ENCODE measurements around the gene ZNF143.
A peak's percentile ranks its signal among the peaks of the same experiment; 100 is the strongest.
"Not testable (repeated sequence)": the region's sequence is repeated elsewhere in the genome, so short reads cannot be mapped to it uniquely, and the experiment has no call there.

The ZNF143 gene

GRCh38 chr11:9473408-9473807 is 12.6 kb downstream of the ZNF143 start:
- no peak for FAIRE-seq
- TF ChIP-seq POLR2A (IDR thresholded peaks at IDR 0.05; ENCODE audit: low read depth, low read length): no peak
- no peak for DNase-seq (ENCODE audit: insufficient read length, low spot score)

DNA sequence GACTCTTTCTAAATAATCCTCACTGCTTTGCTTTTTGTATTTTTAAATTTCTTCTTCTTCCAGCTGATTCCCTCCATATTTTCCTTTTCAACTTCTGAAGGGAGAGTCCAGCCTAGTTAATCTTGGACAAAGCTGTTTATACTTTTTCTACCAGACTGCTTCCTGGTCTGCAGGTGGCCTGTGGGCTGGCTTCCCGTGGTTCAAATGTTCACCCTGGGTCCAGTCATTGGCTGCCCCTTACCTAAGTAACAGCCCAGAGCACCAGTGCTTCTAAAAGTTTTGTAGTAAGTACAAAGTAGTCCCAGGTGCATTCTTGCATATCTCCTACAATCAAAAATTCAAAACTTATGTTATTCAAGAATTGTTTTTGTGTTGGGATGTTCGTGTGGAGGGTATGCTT is 19.1 kb downstream of the ZNF143 start:
- FAIRE-seq (no peak), DNase-seq (ENCODE audit: insufficient read length, low spot score) (no peak)
- TF ChIP-seq POLR2A (IDR thresholded peaks at IDR 0.05; ENCODE audit: low read depth, low read length): no peak

GRCh38 chr11:9489080-9489765 is 28.4 kb downstream of the ZNF143 start:
- TF ChIP-seq POLR2A (IDR thresholded peaks at IDR 0.05; ENCODE audit: low read depth, low read length): no peak
- FAIRE-seq: peak; percentile 70
- peak; percentile 35 for DNase-seq (ENCODE audit: insufficient read length, low spot score)

DNA sequence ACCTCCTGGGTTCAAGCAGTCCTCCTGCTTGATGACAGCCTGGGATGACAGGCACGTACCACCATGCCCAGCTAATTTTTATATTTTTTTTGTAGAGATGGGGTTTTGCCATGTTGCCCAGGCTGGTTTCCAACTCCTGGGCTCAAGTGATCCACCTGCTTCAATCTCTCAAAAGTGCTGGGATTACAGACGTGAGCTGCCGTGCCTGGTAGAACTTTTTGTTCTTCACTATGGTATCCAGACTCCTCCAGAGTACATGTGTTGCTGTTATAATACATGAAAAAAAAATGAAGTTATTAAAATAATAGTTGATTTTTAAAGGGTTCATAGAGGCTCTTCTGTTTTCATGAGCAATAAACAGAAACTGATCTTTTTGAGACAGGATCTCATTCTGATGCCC is 29.6 kb downstream of the ZNF143 start:
- DNase-seq (ENCODE audit: insufficient read length, low spot score): no peak
- TF ChIP-seq POLR2A (IDR thresholded peaks at IDR 0.05; ENCODE audit: low read depth, low read length): no peak
- no peak for FAIRE-seq

GRCh38 chr11:9493492-9493891 is 32.7 kb downstream of the ZNF143 start:
- TF ChIP-seq POLR2A (IDR thresholded peaks at IDR 0.05; ENCODE audit: low read depth, low read length): no peak
- FAIRE-seq: no peak
- DNase-seq (ENCODE audit: insufficient read length, low spot score): no peak

GRCh38 chr11:9494316-9494715 is 33.5 kb downstream of the ZNF143 start:
- no peak for DNase-seq (ENCODE audit: insufficient read length, low spot score)
- no peak for TF ChIP-seq POLR2A (IDR thresholded peaks at IDR 0.05; ENCODE audit: low read depth, low read length)
- no peak for FAIRE-seq

- no peak for TF ChIP-seq POLR2A (IDR thresholded peaks at IDR 0.05; ENCODE audit: low read depth, low read length)
- FAIRE-seq: no peak
Measured at GRCh38 chr11:9495803-9496514, 35.1 kb downstream of the ZNF143 start.

DNA sequence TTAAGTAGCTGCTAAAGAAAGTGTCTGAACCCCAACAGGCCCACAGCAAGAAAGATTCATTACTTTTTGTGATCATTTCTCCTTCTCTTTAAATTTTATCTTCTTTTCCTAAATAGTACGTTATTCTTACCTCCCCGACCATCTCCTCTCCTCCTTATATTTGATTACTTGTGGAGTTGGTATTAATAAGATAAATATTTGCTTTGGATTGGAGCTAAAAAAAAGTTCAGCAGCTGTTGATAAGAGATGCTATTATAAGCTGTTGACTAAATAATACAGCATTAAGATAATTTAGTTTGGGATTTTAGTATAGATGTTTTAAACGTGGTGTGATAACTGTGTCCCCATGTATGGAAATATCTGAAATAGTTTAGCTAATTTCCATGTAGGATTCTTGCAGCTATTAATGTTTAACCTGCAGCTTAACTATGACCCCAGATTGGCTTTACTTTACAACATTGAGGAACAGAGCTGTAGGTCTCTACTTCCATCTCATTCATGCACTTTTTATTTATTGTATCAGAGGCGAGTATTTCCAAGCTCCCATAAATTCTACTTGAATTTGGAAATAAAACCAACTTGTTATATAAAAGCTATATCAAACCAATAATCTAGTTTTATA is 37.8 kb downstream of the ZNF143 start:
- DNase-seq (ENCODE audit: insufficient read length, low spot score) (no peak), FAIRE-seq (no peak)
- TF ChIP-seq POLR2A (IDR thresholded peaks at IDR 0.05; ENCODE audit: low read depth, low read length): no peak

More at GRCh38 chr11:9495803-9496514, 35.1 kb downstream of the ZNF143 start:
- no peak for DNase-seq (ENCODE audit: insufficient read length, low spot score)

- peak; percentile 95 for FAIRE-seq
- peak; percentile 46 for DNase-seq (ENCODE audit: insufficient read length, low spot score)
- no peak for TF ChIP-seq POLR2A (IDR thresholded peaks at IDR 0.05; ENCODE audit: low read depth, low read length)
Measured at GRCh38 chr11:9506489-9507276, 45.9 kb downstream of the ZNF143 start.

GRCh38 chr11:9507277-9507580 is 46.4 kb downstream of the ZNF143 start:
- no peak for DNase-seq (ENCODE audit: insufficient read length, low spot score)
- no peak for FAIRE-seq
- no peak for TF ChIP-seq POLR2A (IDR thresholded peaks at IDR 0.05; ENCODE audit: low read depth, low read length)

- TF ChIP-seq POLR2A (IDR thresholded peaks at IDR 0.05; ENCODE audit: low read depth, low read length): no peak
- FAIRE-seq (no peak), DNase-seq (ENCODE audit: insufficient read length, low spot score) (no peak)
Measured at GRCh38 chr11:9509041-9509440, 48.2 kb downstream of the ZNF143 start.

DNA sequence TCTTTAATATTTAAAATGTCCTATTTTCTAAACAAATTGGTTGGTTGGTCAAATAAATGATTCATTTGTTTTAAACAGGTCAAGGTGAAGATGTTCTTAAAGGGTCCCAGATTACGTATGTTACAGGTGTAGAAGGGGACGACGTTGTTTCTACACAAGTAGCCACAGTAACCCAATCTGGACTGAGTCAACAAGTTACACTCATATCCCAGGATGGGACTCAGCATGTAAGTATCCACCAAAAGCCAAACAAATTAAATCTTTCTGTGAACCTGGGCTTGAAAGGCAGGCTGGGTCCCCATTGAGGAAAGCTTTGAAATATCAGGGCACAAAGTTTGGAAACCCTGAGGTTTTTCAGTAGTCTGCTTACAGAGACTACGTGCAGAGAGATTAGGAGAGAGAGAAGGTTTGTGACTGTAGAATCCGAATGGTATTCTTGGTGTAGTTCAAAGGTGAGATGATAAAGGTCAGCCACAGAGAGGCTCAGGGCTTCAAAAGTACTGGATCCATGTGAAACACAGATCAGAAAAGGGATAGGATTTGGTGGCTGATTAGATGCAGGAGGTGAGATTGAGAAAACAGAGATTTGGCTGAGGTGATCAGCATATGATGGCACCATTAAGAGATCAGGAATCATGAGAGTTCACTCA is 51.7 kb downstream of the ZNF143 start:
- TF ChIP-seq POLR2A (IDR thresholded peaks at IDR 0.05; ENCODE audit: low read depth, low read length): no peak
- FAIRE-seq (no peak), DNase-seq (ENCODE audit: insufficient read length, low spot score) (no peak)

GRCh38 chr11:9514576-9514975 is 53.8 kb downstream of the ZNF143 start:
- DNase-seq (ENCODE audit: insufficient read length, low spot score); FAIRE-seq: not testable (repeated sequence)

DNA sequence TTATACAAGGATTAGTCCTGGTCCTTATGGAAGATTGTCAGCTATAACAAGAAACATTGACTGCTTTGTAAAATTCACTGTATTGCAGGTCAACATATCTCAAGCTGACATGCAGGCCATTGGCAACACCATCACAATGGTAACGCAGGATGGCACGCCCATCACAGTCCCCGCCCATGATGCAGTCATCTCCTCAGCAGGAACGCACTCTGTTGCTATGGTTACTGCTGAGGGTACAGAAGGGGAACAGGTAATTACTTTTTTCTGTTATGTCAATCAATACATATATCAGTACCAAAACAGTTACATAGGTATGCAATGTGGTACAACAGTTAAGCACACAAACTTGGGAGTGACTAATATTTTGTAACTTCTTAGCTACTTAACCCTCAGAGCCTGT is 55.3 kb downstream of the ZNF143 start:
- no peak for TF ChIP-seq POLR2A (IDR thresholded peaks at IDR 0.05; ENCODE audit: low read depth, low read length)
- DNase-seq (ENCODE audit: insufficient read length, low spot score) (no peak), FAIRE-seq (no peak)

Data from H54 (cell line).